Measurements from ENCODE around the gene NYNRIN.

Gene NYNRIN

GRCh38 chr14:24392325-24393091 is 6.3 kb upstream of the NYNRIN start:
- no peak for DNase-seq

- DNase-seq = no peak
Measured at GRCh38 chr14:24394275-24394674, 4.5 kb upstream of the NYNRIN start.

GRCh38 chr14:24395609-24396582 is 2.9 kb upstream of the NYNRIN start:
- DNase-seq = no peak

- no peak for DNase-seq
Measured at GRCh38 chr14:24397639-24398292, 1.0 kb upstream of the NYNRIN start.

- DNase-seq = no peak
Measured at GRCh38 chr14:24398293-24398652, 530 bp upstream of the NYNRIN start.

GRCh38 chr14:24399447-24399822 is 632 bp downstream of the NYNRIN start:
- no peak for DNase-seq

GRCh38 chr14:24399999-24400718 is 1.4 kb downstream of the NYNRIN start:
- no peak for DNase-seq

- no peak for DNase-seq
Measured at GRCh38 chr14:24401810-24402702, 3.3 kb downstream of the NYNRIN start.

- no peak for DNase-seq
Measured at GRCh38 chr14:24403294-24403998, 4.6 kb downstream of the NYNRIN start.

GRCh38 chr14:24404814-24405213 is 6.0 kb downstream of the NYNRIN start:
- no peak for DNase-seq

- no peak for DNase-seq
Measured at GRCh38 chr14:24406416-24406815, 7.6 kb downstream of the NYNRIN start.

GRCh38 chr14:24407608-24408325 is 9.0 kb downstream of the NYNRIN start:
- DNase-seq = no peak

GRCh38 chr14:24408764-24409163 is 10.0 kb downstream of the NYNRIN start:
- no peak for DNase-seq

- DNase-seq = no peak
Measured at GRCh38 chr14:24409192-24409591, 10.4 kb downstream of the NYNRIN start.

GRCh38 chr14:24409956-24410355 is 11.2 kb downstream of the NYNRIN start:
- no peak for DNase-seq

- no peak for DNase-seq
Measured at GRCh38 chr14:24411443-24412389, 12.9 kb downstream of the NYNRIN start.

- no peak for DNase-seq
Measured at GRCh38 chr14:24414077-24414476, 15.3 kb downstream of the NYNRIN start.

GRCh38 chr14:24414732-24415420 is 16.1 kb downstream of the NYNRIN start:
- no peak for DNase-seq
